ENCODE results near the gene ATRIP.

DNA sequence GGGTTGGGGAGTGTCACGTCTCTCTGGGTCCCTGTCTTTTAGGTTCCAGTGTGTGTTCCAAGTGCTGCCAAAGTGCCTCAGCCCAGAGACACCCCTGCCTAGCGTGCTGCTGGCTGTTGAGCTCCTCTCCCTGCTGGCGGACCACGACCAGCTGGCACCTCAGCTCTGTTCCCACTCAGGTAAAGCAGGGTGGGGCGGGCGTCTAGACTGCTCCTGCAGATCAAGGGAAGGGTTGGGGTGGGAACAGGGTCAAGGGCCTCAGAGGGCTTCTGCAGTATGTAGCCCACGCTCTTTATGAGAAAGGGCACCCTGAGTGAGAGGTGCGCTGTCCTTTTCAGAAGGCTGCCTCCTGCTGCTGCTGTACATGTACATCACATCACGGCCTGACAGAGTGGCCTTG, 17.2 kb downstream of the ATRIP start:
- TF ChIP-seq, protein P1, sequence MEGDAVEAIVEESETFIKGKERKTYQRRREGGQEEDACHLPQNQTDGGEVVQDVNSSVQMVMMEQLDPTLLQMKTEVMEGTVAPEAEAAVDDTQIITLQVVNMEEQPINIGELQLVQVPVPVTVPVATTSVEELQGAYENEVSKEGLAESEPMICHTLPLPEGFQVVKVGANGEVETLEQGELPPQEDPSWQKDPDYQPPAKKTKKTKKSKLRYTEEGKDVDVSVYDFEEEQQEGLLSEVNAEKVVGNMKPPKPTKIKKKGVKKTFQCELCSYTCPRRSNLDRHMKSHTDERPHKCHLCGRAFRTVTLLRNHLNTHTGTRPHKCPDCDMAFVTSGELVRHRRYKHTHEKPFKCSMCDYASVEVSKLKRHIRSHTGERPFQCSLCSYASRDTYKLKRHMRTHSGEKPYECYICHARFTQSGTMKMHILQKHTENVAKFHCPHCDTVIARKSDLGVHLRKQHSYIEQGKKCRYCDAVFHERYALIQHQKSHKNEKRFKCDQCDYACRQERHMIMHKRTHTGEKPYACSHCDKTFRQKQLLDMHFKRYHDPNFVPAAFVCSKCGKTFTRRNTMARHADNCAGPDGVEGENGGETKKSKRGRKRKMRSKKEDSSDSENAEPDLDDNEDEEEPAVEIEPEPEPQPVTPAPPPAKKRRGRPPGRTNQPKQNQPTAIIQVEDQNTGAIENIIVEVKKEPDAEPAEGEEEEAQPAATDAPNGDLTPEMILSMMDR (IDR thresholded peaks at IDR 0.05; ENCODE audit: low read length) = no peak
- TF ChIP-seq EZH2 (IDR thresholded peaks at IDR 0.05; ENCODE audit: borderline replicate concordance, low read length) = no peak

Data from OCI-LY1 (cell line).